Ovary (tissue), 3 donors: Measurements from ENCODE around the gene GPR107.

Experiments
- EP300 ChIP-seq: sonication (generic); formaldehyde crosslinking; IDR thresholded peaks from one replicate; pipeline ENCODE4 v1.6.1; 2017; ENCODE audit warnings: antibody characterized with exemption
- POLR2A ChIP-seq: fragments of 450-650 bp; IDR thresholded peaks from one replicate; pipeline ENCODE4 v1.6.1; 2017; ENCODE audit warnings: antibody characterized with exemption, mild to moderate bottlenecking, moderate library complexity
- TF ChIP-seq, protein P1 (sequence below), 3 donors: fragments of 450-650 bp in 2 of 3; fragments of 200-600 bp in 1 of 3; IDR thresholded peaks; one replicate each; pipeline versions ENCODE4 v1.5.1 to v1.8.0; 2016 to 2022; ENCODE audit warnings: antibody characterized with exemption in 3 of 3, mild to moderate bottlenecking in 1 of 3
- donor health status: DM: no; HTN: no; CAD: no.

- TF ChIP-seq, protein P1, sequence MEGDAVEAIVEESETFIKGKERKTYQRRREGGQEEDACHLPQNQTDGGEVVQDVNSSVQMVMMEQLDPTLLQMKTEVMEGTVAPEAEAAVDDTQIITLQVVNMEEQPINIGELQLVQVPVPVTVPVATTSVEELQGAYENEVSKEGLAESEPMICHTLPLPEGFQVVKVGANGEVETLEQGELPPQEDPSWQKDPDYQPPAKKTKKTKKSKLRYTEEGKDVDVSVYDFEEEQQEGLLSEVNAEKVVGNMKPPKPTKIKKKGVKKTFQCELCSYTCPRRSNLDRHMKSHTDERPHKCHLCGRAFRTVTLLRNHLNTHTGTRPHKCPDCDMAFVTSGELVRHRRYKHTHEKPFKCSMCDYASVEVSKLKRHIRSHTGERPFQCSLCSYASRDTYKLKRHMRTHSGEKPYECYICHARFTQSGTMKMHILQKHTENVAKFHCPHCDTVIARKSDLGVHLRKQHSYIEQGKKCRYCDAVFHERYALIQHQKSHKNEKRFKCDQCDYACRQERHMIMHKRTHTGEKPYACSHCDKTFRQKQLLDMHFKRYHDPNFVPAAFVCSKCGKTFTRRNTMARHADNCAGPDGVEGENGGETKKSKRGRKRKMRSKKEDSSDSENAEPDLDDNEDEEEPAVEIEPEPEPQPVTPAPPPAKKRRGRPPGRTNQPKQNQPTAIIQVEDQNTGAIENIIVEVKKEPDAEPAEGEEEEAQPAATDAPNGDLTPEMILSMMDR (IDR thresholded peaks at IDR 0.05), result no peak
- TF ChIP-seq POLR2A, result no peak
- TF ChIP-seq EP300, result no peak
Measured at GRCh38 chr9:130182381-130182909, 128.7 kb downstream of the GPR107 start.
